H1 (cell line): ENCODE results near the gene TBC1D22B. TPM values are rescaled to one million over a fixed set of nuclear protein-coding genes. Genes with fewer than 3 reads are reported as not detected.

Experiments used
- CBX5 ChIP-seq: fragments of 300-800, 300-1000 bp; sonication (generic); IDR thresholded peaks from 2 replicates; pipeline ENCODE4 v1.7.1; 2016; ENCODE audit warnings: antibody characterized with exemption, low read length, low read depth
- CHD7 ChIP-seq: fragments of 300-600 bp; sonication (generic); IDR thresholded peaks from 2 replicates; pipeline ENCODE4 v1.7.1; 2012; ENCODE audit warnings: low read length, moderate library complexity, mild to moderate bottlenecking, inconsistent platforms; ENCODE audit not compliant: insufficient replicate concordance
- CTBP2 ChIP-seq: IDR thresholded peaks from 2 replicates; pipeline ENCODE4 v1.7.0; 2011; ENCODE audit warnings: borderline replicate concordance, mild to moderate bottlenecking, moderate library complexity, mixed read lengths, low read length; ENCODE audit not compliant: insufficient read depth, insufficient read length
- GABPA ChIP-seq: IDR thresholded peaks from 2 replicates; pipeline ENCODE4 v1.6.1; 2011; ENCODE audit warnings: mild to moderate bottlenecking, low read length, moderate library complexity, borderline replicate concordance; ENCODE audit not compliant: insufficient read depth
- HDAC2 ChIP-seq, 2 experiments: fragments of 300-600 bp in 1 of 2; sonication (generic) in 1 of 2; IDR thresholded peaks; 2 replicates each; pipeline ENCODE4 v1.6.1; 2011 to 2012; ENCODE audit warnings: low read depth in 2 of 2, low read length in 2 of 2, mild to moderate bottlenecking in 2 of 2, moderate library complexity in 2 of 2, borderline replicate concordance in 1 of 2, inconsistent platforms in 1 of 2
- KDM1A ChIP-seq: fragments of 200-600, 300-600 bp; sonication (generic); IDR thresholded peaks from 2 replicates; pipeline ENCODE4 v1.7.1; 2016; ENCODE audit warnings: mild to moderate bottlenecking, low read length, borderline replicate concordance
- MAFK ChIP-seq: IDR thresholded peaks from 2 replicates; pipeline ENCODE4 v1.6.1; 2012; ENCODE audit warnings: low read depth, mild to moderate bottlenecking, improper control_type of control experiment, low read length
- RFX5 ChIP-seq: IDR thresholded peaks from 2 replicates; pipeline ENCODE4 v1.6.1; 2011; ENCODE audit warnings: low read depth, low read length, improper control_type of control experiment, borderline replicate concordance
- TAF7 ChIP-seq: optimal IDR thresholded peaks from 2 replicates; pipeline ENCODE3; 2011; ENCODE audit warnings: low read depth, mild to moderate bottlenecking, inconsistent platforms, low read length, moderate library complexity, borderline replicate concordance
- polyA plus RNA-seq, 7 experiments: library from polyadenylated mRNA; depleted of rRNA in 3 of 7; stranded (reverse) in 5 of 7; unstranded in 2 of 7; fragments of >200 nt in 5 of 7; fragments of 200-250 nt in 2 of 7; gene quantifications; 1 replicate in 5 of 7; 2 replicates in 1 of 7; 4 replicates in 1 of 7; pipeline versions ENCODE4 v1.2.1 to v1.2.3, GENCODE V29; 2011 to 2013; ENCODE audit warnings: missing spikeins in 2 of 7, mixed read lengths in 2 of 7
- total RNA-seq: library from RNA; stranded (reverse); fragmentation: NEBNext Ultra II Directional; extraction: Animal tissue kit (Norgen Biotek cat#: 25700); gene quantifications from 2 replicates; pipeline ENCODE4 v1.2.1, GENCODE V29; 2021

The TBC1D22B gene
- total and polyA plus RNA-seq, 2 of the 8 experiments (the other 6 are each of a cell fraction or from before 2014, with no cell fraction given), result 10.1 to 17.4 TPM

DNA sequence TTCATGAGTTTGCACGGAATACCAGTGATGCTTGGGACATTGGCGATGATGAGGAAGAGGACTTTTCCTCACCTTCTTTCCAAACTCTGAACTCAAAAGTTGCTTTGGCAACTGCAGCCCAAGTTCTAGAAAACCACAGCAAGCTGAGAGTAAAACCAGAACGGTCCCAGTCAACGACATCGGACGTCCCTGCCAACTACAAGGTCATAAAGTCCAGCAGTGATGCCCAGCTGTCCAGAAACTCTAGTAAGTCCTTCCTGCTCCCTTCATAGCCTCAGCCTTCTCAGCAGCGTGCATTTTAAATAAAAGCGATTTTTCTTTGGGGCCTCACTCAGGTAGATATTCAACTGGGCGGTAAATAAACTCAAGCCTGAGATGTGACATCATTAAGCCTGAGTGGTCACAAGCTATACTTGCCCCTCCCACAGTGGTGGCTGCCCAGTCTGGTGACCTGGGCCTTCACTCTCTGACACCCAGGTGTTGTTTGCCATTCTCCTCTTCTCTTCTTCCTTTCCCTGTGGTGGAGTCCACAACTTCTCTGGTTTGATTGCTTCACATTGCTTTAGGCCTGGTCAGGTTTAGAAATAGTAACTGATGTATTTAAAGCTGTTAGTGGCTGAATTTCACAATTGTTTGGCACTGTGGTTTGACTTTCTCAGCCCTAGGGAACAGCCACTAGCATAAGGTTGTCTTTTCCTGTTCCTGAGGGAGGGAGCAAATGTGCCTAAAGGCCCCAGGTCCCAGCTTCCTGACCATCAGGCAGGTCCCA lies 22.0 kb downstream of the TBC1D22B start (continued):
- TF ChIP-seq CHD7, result no peak
- no peak for TF ChIP-seq MAFK
- TF ChIP-seq GABPA, result no peak
- no peak for TF ChIP-seq CTBP2
- no peak for TF ChIP-seq CBX5
- no peak for TF ChIP-seq KDM1A
- TF ChIP-seq HDAC2 (IDR thresholded peaks at IDR 0.05; ENCODE audit: borderline replicate concordance in 1 of 2, low read depth in 2 of 2, low read length in 2 of 2), result no peak
- TF ChIP-seq TAF7, result no peak
- TF ChIP-seq RFX5, result no peak
